T-helper 17 cell (primary cell): ENCODE data around the gene CHRNB1. TPM values are rescaled to one million over a fixed set of nuclear protein-coding genes. Genes with fewer than 3 reads are reported as not detected.

Experiments
- ATAC-seq: fragments of 150-1000 bp; cut with Tn5 transposase; 2 replicates; pipeline ENCODE4 v1.10.0; 2021; ENCODE audit warnings: mild to moderate bottlenecking, moderate library complexity
- DNase-seq, 3 donors: peaks; one replicate each; pipeline versions ENCODE4 v3.0.0 to v3.0.0-alpha.2; 2020 to 2021
- H3K9me3 ChIP-seq: one replicate; pipeline ENCODE4 v1.7.0; 2013; ENCODE audit warnings: low read length, mild to moderate bottlenecking; ENCODE audit not compliant: control insufficient read depth, poor library complexity, severe bottlenecking
- H3K27ac Mint-ChIP-seq: one replicate; pipeline ENCODE4 v1.8.0; 2022; ENCODE audit warnings: mild to moderate bottlenecking, moderate library complexity, mixed read lengths
- H3K27me3 Mint-ChIP-seq: one replicate; pipeline ENCODE4 v1.8.0; 2022; ENCODE audit warnings: mixed read lengths
- H3K36me3 Mint-ChIP-seq: one replicate; pipeline ENCODE4 v1.8.0; 2022; ENCODE audit warnings: low read depth, mixed read lengths
- H3K4me1 Mint-ChIP-seq: one replicate; pipeline ENCODE4 v1.8.0; 2022; ENCODE audit warnings: mild to moderate bottlenecking, mixed read lengths
- H3K4me3 Mint-ChIP-seq: one replicate; pipeline ENCODE4 v1.8.0; 2022; ENCODE audit warnings: mild to moderate bottlenecking, moderate library complexity, mixed read lengths
- total RNA-seq, 4 donors: library from RNA in 2 of 4; stranded (reverse) in 2 of 4; gene quantifications; one replicate each; pipeline ENCODE4 v1.2.3 and lab custom pipeline; 2022 to 2026

The CHRNB1 gene
- total RNA-seq, 2 donors from 2014 or later = 7.0 to 7.2 TPM

GRCh38 chr17:7408252-7408727 lies 36.6 kb upstream of the CHRNB1 start:
- peaks cover 2% of the 10 kb centered on the region for H3K36me3 Mint-ChIP-seq
- no peaks in the 10 kb centered on the region for H3K9me3 ChIP-seq
- peak overlapping the region; percentile 67 for H3K4me3 Mint-ChIP-seq
- H3K4me1 Mint-ChIP-seq = peaks cover 24% of the 10 kb centered on the region
- DNase-seq = no peak
- no peaks in the 10 kb centered on the region for H3K27me3 Mint-ChIP-seq
- no peak for ATAC-seq
- no peak overlapping the region for H3K27ac Mint-ChIP-seq

GRCh38 chr17:7408863-7409262 lies 36.0 kb upstream of the CHRNB1 start:
- Mint-ChIP-seq H3K27ac (no peak overlapping the region), H3K4me1 (peaks cover 24% of the 10 kb centered on the region), H3K27me3 (no peaks in the 10 kb centered on the region), H3K36me3 (peaks cover 2% of the 10 kb centered on the region), H3K4me3 (peak overlapping the region; percentile 67)
- no peaks in the 10 kb centered on the region for H3K9me3 ChIP-seq
- ATAC-seq (no peak), DNase-seq (no peak)

GRCh38 chr17:7409716-7410115 lies 35.1 kb upstream of the CHRNB1 start:
- Mint-ChIP-seq H3K27me3 (no peaks in the 10 kb centered on the region), H3K27ac (peak overlapping the region; percentile 22), H3K4me1 (peaks cover 24% of the 10 kb centered on the region), H3K4me3 (peak overlapping the region; percentile 67), H3K36me3 (peaks cover 2% of the 10 kb centered on the region)
- DNase-seq = no peak
- no peaks in the 10 kb centered on the region for H3K9me3 ChIP-seq
- ATAC-seq = no peak

GRCh38 chr17:7410634-7411426 lies 34.0 kb upstream of the CHRNB1 start:
- Mint-ChIP-seq H3K4me1 (peaks cover 18% of the 10 kb centered on the region), H3K36me3 (peaks cover 2% of the 10 kb centered on the region), H3K4me3 (no peak overlapping the region), H3K27me3 (no peaks in the 10 kb centered on the region), H3K27ac (no peak overlapping the region)
- DNase-seq = no peak
- no peak for ATAC-seq
- no peaks in the 10 kb centered on the region for H3K9me3 ChIP-seq

- H3K27ac Mint-ChIP-seq = no peak overlapping the region
- H3K4me3 Mint-ChIP-seq = no peak overlapping the region
- H3K27me3 Mint-ChIP-seq = no peaks in the 10 kb centered on the region
- DNase-seq (no peak), ATAC-seq (no peak)
- peaks cover 13% of the 10 kb centered on the region for H3K4me1 Mint-ChIP-seq
- no peaks in the 10 kb centered on the region for H3K9me3 ChIP-seq
- no peaks in the 10 kb centered on the region for H3K36me3 Mint-ChIP-seq
Measured at GRCh38 chr17:7411427-7411750, 33.5 kb upstream of the CHRNB1 start.

- ATAC-seq = no peak
- H3K27ac Mint-ChIP-seq = no peak overlapping the region
Measured at GRCh38 chr17:7413346-7413985, 31.4 kb upstream of the CHRNB1 start.

GRCh38 chr17:7414837-7415236 lies 30.0 kb upstream of the CHRNB1 start:
- ATAC-seq = no peak
- peaks cover 12% of the 10 kb centered on the region for H3K4me1 Mint-ChIP-seq
- H3K27ac Mint-ChIP-seq = no peak overlapping the region
- H3K36me3 Mint-ChIP-seq = no peaks in the 10 kb centered on the region
- H3K4me3 Mint-ChIP-seq = no peak overlapping the region
- no peak for DNase-seq
- H3K9me3 ChIP-seq = no peaks in the 10 kb centered on the region
- peaks cover 6% of the 10 kb centered on the region for H3K27me3 Mint-ChIP-seq

More at GRCh38 chr17:7413346-7413985, 31.4 kb upstream of the CHRNB1 start:
- no peaks in the 10 kb centered on the region for H3K9me3 ChIP-seq
- Mint-ChIP-seq H3K27me3 (no peaks in the 10 kb centered on the region), H3K4me3 (no peak overlapping the region), H3K4me1 (peaks cover 11% of the 10 kb centered on the region), H3K36me3 (no peaks in the 10 kb centered on the region)
- no peak for DNase-seq

GRCh38 chr17:7415784-7416183 lies 29.1 kb upstream of the CHRNB1 start:
- H3K27ac Mint-ChIP-seq = no peak overlapping the region
- ATAC-seq (no peak), DNase-seq (no peak)
- no peak overlapping the region for H3K4me3 Mint-ChIP-seq
- peaks cover 9% of the 10 kb centered on the region for H3K4me1 Mint-ChIP-seq
- H3K9me3 ChIP-seq = no peaks in the 10 kb centered on the region
- no peaks in the 10 kb centered on the region for H3K36me3 Mint-ChIP-seq
- peaks cover 6% of the 10 kb centered on the region for H3K27me3 Mint-ChIP-seq

GRCh38 chr17:7416323-7416722 lies 28.5 kb upstream of the CHRNB1 start:
- H3K4me3 Mint-ChIP-seq = no peak overlapping the region
- peaks cover 9% of the 10 kb centered on the region for H3K4me1 Mint-ChIP-seq
- H3K36me3 Mint-ChIP-seq = no peaks in the 10 kb centered on the region
- H3K27ac Mint-ChIP-seq = no peak overlapping the region
- H3K27me3 Mint-ChIP-seq = peaks cover 6% of the 10 kb centered on the region
- no peaks in the 10 kb centered on the region for H3K9me3 ChIP-seq
- ATAC-seq (no peak), DNase-seq (no peak)

GRCh38 chr17:7417056-7417655 lies 27.7 kb upstream of the CHRNB1 start:
- no peaks in the 10 kb centered on the region for H3K9me3 ChIP-seq
- ATAC-seq = no peak
- Mint-ChIP-seq H3K36me3 (no peaks in the 10 kb centered on the region), H3K4me1 (peaks cover 9% of the 10 kb centered on the region), H3K4me3 (no peak overlapping the region), H3K27ac (no peak overlapping the region), H3K27me3 (peaks cover 6% of the 10 kb centered on the region)
- no peak for DNase-seq

- Mint-ChIP-seq H3K4me1 (peaks cover 6% of the 10 kb centered on the region), H3K27me3 (peaks cover 6% of the 10 kb centered on the region), H3K4me3 (no peak overlapping the region), H3K36me3 (no peaks in the 10 kb centered on the region), H3K27ac (no peak overlapping the region)
- DNase-seq (no peak), ATAC-seq (no peak)
- H3K9me3 ChIP-seq = no peaks in the 10 kb centered on the region
Measured at GRCh38 chr17:7418472-7419152, 26.2 kb upstream of the CHRNB1 start.

- no peak within 1 kb of the TSS for H3K4me3 Mint-ChIP-seq
- no peaks in the 10 kb centered on the region for H3K9me3 ChIP-seq
- H3K27me3 Mint-ChIP-seq = peaks cover 6% of the 10 kb centered on the region
- no peak within 1 kb of the TSS for H3K27ac Mint-ChIP-seq
- peaks cover 6% of the 10 kb centered on the region for H3K4me1 Mint-ChIP-seq
- DNase-seq (no peak), ATAC-seq (no peak)
- no peaks in the 10 kb centered on the region for H3K36me3 Mint-ChIP-seq
Measured at GRCh38 chr17:7419819-7420610, 24.8 kb upstream of the CHRNB1 start, which contains the start of gene SPEM1. SPEM1 (plus strand) TSS chr17:7420324; CDS start chr17:7420385, 61 bp downstream.
